Panc1 (cell line): ENCODE data around the gene WDR4.

Experiments
- CTCF ChIP-seq: fragments of 450-650 bp; IDR thresholded peaks from 2 replicates; pipeline ENCODE4 v1.5.1; 2017; ENCODE audit warnings: mild to moderate bottlenecking
- POLR2AphosphoS5 ChIP-seq: IDR thresholded peaks from 2 replicates; pipeline ENCODE4 v1.6.1; 2012; ENCODE audit warnings: mild to moderate bottlenecking, low read depth, low read length, moderate library complexity
- SIN3A ChIP-seq: IDR thresholded peaks from 2 replicates; pipeline ENCODE4 v1.6.1; 2012; ENCODE audit warnings: low read depth, mild to moderate bottlenecking, low read length, moderate library complexity, borderline replicate concordance; ENCODE audit not compliant: insufficient read depth

- peak; percentile 39 for TF ChIP-seq CTCF
- no peak for TF ChIP-seq SIN3A
- no peak for TF ChIP-seq POLR2AphosphoS5
Observed at GRCh38 chr21:42830456-42831455, 48.6 kb downstream of the WDR4 start.
